Testis (tissue), 2 donors: Measurements from ENCODE around the gene WDR20.

Source experiments
- POLR2A ChIP-seq: fragments of 450-650 bp; IDR thresholded peaks from one replicate; pipeline ENCODE4 v1.6.1; 2017; ENCODE audit warnings: antibody characterized with exemption, mild to moderate bottlenecking, moderate library complexity
- TF ChIP-seq, protein P1 (sequence below), 3 experiments: fragments of 450-650 bp in 2 of 3; fragments of 200-600 bp in 1 of 3; sonication (generic) in 1 of 3; IDR thresholded peaks; one replicate each; pipeline ENCODE4 v1.5.1; 2016 to 2019; ENCODE audit warnings: antibody characterized with exemption in 3 of 3, mild to moderate bottlenecking in 2 of 3, moderate library complexity in 1 of 3

DNA sequence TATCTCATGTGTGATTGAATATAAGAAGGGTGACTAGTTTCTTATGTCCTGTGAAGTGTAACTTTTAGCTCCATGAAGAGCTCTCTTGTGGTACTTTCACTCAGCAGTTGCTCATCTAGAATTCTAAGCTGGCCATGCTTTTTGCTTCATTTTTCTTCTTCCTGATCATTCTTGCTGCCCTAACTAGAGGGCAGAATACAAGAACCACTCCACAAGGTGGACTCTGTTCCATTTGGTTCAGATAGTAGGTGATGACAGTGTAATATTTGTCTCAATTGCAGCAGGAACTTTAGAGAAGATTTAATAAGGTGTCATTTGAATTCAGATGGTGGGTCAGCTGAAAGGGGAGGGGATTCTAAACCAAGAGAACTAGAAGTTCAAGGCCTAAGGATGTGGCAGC is 17.6 kb downstream of the WDR20 start:
- no peak for TF ChIP-seq POLR2A
- TF ChIP-seq, protein P1, sequence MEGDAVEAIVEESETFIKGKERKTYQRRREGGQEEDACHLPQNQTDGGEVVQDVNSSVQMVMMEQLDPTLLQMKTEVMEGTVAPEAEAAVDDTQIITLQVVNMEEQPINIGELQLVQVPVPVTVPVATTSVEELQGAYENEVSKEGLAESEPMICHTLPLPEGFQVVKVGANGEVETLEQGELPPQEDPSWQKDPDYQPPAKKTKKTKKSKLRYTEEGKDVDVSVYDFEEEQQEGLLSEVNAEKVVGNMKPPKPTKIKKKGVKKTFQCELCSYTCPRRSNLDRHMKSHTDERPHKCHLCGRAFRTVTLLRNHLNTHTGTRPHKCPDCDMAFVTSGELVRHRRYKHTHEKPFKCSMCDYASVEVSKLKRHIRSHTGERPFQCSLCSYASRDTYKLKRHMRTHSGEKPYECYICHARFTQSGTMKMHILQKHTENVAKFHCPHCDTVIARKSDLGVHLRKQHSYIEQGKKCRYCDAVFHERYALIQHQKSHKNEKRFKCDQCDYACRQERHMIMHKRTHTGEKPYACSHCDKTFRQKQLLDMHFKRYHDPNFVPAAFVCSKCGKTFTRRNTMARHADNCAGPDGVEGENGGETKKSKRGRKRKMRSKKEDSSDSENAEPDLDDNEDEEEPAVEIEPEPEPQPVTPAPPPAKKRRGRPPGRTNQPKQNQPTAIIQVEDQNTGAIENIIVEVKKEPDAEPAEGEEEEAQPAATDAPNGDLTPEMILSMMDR (IDR thresholded peaks at IDR 0.05) = no peak
